ENCODE data around the gene DOCK3.

- TF ChIP-seq CTCF (IDR thresholded peaks at IDR 0.05 in 2 of 3, conservative IDR thresholded peaks at IDR 0.05 in 1 of 3; ENCODE audit: control insufficient read depth in 2 of 3, extremely low read depth in 1 of 3, insufficient read depth in 1 of 3, low read depth in 3 of 3, low read length in 3 of 3) (no peak), STAT3 (IDR thresholded peaks at IDR 0.05; ENCODE audit: low read depth, low read length) (no peak), CHD2 (IDR thresholded peaks at IDR 0.05; ENCODE audit: borderline replicate concordance, low read depth, low read length) (no peak), JUND (IDR thresholded peaks at IDR 0.05; ENCODE audit: low read depth, low read length) (no peak), TAF1 (IDR thresholded peaks at IDR 0.05; ENCODE audit: borderline replicate concordance, low read depth, low read length) (no peak), POLR2A (IDR thresholded peaks at IDR 0.05; ENCODE audit: low read depth, low read length) (no peak), MYC (IDR thresholded peaks at IDR 0.05; ENCODE audit: insufficient read depth, insufficient read length, insufficient replicate concordance, low read length, severe bottlenecking) (no peak), BMI1 (IDR thresholded peaks at IDR 0.05; ENCODE audit: borderline replicate concordance) (no peak)
Observed at GRCh38 chr3:50805321-50805720, 130.6 kb downstream of the DOCK3 start.
